Medulla oblongata (tissue), 1 donor: ENCODE results near the gene GAS6.

ENCODE experiments used
- DNase-seq: peaks from one replicate; pipeline ENCODE4 v3.0.0-alpha.2; 2015; ENCODE audit errors: extremely low spot score

The GAS6 gene

DNA sequence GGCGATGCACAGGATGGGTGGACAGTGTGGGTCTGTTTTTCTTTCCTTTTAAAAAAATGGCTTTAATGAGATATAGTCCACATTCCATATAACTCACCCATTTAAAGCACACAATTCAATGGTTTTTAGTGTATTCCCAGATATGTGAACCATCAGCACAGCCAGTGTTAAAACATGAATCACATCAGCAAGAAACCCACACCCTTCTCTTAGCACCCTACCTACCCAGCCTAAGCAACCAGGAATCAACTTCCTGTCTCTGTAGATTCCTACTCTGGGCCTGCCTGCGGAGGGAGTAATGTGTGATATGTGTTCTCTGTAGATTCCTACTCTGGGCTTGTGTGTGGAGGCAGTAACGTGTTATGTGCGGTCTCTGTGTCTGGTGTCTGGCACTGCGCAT lies 92.9 kb downstream of the GAS6 start:
- DNase-seq: no peak
